Nephron (organoid): ENCODE data around the gene TMEM231.
"Not testable (repeated sequence)": the region's sequence is repeated elsewhere in the genome, so short reads cannot be mapped to it uniquely, and the experiment has no call there.

Source experiments
- H3K27ac Mint-ChIP-seq, 3 experiments: 2 replicates each; pipeline ENCODE4 v1.8.0; 2020; ENCODE audit warnings: mixed read lengths in 3 of 3, mild to moderate bottlenecking in 2 of 3, moderate library complexity in 1 of 3
- H3K27me3 Mint-ChIP-seq: 2 replicates; pipeline ENCODE4 v1.8.0; 2021; ENCODE audit warnings: low read depth, mild to moderate bottlenecking, moderate library complexity, mixed read lengths
- H3K36me3 Mint-ChIP-seq: 2 replicates; pipeline ENCODE4 v1.8.0; 2020; ENCODE audit warnings: low read depth, mixed read lengths
- H3K4me1 Mint-ChIP-seq: 2 replicates; pipeline ENCODE4 v1.8.0; 2020; ENCODE audit warnings: mixed read lengths
- H3K4me3 Mint-ChIP-seq, 3 experiments: 2 replicates each; pipeline ENCODE4 v1.8.0; 2020; ENCODE audit warnings: mild to moderate bottlenecking in 3 of 3, mixed read lengths in 3 of 3, moderate library complexity in 2 of 3
- H3K9me3 Mint-ChIP-seq: 2 replicates; pipeline ENCODE4 v1.8.0; 2020; ENCODE audit warnings: mixed read lengths
- TF ChIP-seq, protein P1 (sequence below), 3 experiments: fragments of 200-600 bp; sonication (generic); IDR thresholded peaks; one replicate each; pipeline ENCODE4 v1.5.0; 2021; ENCODE audit warnings: antibody characterized with exemption in 3 of 3; ENCODE audit not compliant: unreplicated experiment in 3 of 3

TMEM231 gene

DNA sequence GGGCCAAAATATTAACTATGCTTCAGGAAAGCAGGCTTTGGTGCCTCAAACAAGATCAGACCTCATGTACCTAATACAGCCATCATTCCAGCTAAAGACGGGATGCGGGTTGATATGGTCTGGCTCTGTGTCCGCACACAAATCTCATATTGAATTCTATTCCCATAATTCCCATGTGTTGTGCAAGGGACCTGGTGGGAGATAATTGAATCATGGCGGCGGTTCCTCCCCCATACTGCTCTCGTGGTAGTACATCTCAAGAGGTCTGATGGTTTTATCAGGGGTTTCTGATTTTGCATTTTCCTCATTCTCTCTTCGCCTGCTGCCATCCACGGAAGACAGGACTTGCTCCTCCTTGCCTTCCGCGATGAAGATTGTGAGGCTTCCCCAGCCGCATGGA, 41.8 kb downstream of the TMEM231 start:
- peaks cover 12% of the 10 kb centered on the region for H3K4me1 Mint-ChIP-seq
- no peaks in the 10 kb centered on the region for H3K36me3 Mint-ChIP-seq
- peak overlapping the region in 1 of 3 experiments; percentile 81 for H3K4me3 Mint-ChIP-seq
- no peaks in the 10 kb centered on the region for H3K9me3 Mint-ChIP-seq
- TF ChIP-seq, protein P1, sequence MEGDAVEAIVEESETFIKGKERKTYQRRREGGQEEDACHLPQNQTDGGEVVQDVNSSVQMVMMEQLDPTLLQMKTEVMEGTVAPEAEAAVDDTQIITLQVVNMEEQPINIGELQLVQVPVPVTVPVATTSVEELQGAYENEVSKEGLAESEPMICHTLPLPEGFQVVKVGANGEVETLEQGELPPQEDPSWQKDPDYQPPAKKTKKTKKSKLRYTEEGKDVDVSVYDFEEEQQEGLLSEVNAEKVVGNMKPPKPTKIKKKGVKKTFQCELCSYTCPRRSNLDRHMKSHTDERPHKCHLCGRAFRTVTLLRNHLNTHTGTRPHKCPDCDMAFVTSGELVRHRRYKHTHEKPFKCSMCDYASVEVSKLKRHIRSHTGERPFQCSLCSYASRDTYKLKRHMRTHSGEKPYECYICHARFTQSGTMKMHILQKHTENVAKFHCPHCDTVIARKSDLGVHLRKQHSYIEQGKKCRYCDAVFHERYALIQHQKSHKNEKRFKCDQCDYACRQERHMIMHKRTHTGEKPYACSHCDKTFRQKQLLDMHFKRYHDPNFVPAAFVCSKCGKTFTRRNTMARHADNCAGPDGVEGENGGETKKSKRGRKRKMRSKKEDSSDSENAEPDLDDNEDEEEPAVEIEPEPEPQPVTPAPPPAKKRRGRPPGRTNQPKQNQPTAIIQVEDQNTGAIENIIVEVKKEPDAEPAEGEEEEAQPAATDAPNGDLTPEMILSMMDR (IDR thresholded peaks at IDR 0.05; ENCODE audit: unreplicated experiment in 3 of 3), result no peak
- no peak overlapping the region for H3K27ac Mint-ChIP-seq
- H3K27me3 Mint-ChIP-seq, result peaks cover 8% of the 10 kb centered on the region

DNA sequence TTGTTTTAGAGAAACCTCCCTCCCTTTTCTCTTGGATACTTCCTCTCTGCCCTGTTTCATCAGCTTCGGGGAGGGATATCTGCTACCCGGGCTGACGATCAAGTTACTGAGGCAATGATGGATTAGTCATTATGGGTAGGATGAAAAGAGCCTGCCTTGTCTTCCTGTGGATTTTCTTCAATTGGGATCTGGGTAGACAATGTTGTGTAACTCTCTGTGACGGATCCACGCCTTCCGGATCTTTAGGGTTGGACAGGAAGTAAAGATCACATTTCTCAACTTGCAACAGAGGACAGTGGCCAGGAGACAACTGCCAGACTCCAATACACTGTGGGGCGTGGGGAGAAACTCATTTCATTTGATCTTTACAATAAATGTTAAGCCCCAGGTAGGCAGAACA, 49.5 kb downstream of the TMEM231 start:
- peaks cover 11% of the 10 kb centered on the region for H3K27me3 Mint-ChIP-seq
- H3K36me3 Mint-ChIP-seq, result no peaks in the 10 kb centered on the region
- H3K4me3 Mint-ChIP-seq, result no peak overlapping the region
- H3K4me1 Mint-ChIP-seq, result peaks cover 11% of the 10 kb centered on the region
- peak overlapping the region in 1 of 3 experiments; percentile 39 for H3K27ac Mint-ChIP-seq
- TF ChIP-seq, protein P1 (IDR thresholded peaks at IDR 0.05; ENCODE audit: unreplicated experiment in 3 of 3), result no peak
- no peaks in the 10 kb centered on the region for H3K9me3 Mint-ChIP-seq

DNA sequence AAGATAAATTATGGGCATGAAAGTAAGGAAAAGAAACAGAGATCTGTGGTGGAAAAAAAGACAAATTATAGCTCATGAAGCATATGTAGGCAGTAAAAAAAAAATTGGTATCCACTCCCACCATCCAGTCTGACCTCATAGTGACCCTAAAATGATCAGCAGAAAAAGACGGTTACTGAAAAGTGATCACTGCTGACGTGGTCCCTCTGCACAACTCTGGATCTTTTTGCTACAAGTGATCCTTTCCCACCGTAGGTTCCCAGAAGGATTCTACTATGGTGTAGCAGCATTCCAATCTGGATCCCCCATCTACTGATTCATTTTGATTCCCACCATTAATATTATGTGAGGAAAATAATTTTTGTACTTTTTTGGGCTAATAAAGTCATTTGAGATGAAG, 49.9 kb downstream of the TMEM231 start:
- Mint-ChIP-seq H3K27me3 (peaks cover 11% of the 10 kb centered on the region), H3K4me1 (peaks cover 12% of the 10 kb centered on the region)

DNA sequence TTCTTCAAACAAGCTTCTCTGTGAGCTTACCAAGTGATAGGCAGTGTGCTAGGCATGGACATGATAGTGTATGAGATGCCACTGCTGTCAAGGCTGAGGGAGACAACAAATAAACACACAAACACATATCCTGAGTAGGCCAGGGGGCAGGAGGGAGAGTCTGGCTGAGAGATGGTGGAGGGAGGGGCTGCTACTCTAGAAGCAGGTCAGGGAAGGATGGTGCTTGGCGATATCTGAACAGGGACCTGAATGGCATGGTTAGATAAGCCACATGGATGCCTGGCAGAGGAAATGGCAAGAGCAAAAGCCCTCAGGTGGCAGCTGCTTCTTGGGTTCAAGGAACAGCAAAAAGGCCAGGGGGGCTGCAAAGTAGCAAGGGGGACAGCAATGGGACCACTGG, 52.3 kb downstream of the TMEM231 start:
- TF ChIP-seq, protein P1 (IDR thresholded peaks at IDR 0.05; ENCODE audit: unreplicated experiment in 3 of 3), result no peak
- Mint-ChIP-seq H3K9me3 (no peaks in the 10 kb centered on the region), H3K4me1 (peaks cover 12% of the 10 kb centered on the region), H3K4me3 (no peak overlapping the region), H3K27me3 (peaks cover 10% of the 10 kb centered on the region), H3K27ac (no peak overlapping the region), H3K36me3 (no peaks in the 10 kb centered on the region)

More for the DNA sequence above, 49.9 kb downstream of the TMEM231 start:
- Mint-ChIP-seq H3K36me3 (no peaks in the 10 kb centered on the region), H3K4me3 (no peak overlapping the region), H3K27ac (no peak overlapping the region), H3K9me3 (no peaks in the 10 kb centered on the region)
- TF ChIP-seq, protein P1 (IDR thresholded peaks at IDR 0.05; ENCODE audit: unreplicated experiment in 3 of 3), result no peak

DNA sequence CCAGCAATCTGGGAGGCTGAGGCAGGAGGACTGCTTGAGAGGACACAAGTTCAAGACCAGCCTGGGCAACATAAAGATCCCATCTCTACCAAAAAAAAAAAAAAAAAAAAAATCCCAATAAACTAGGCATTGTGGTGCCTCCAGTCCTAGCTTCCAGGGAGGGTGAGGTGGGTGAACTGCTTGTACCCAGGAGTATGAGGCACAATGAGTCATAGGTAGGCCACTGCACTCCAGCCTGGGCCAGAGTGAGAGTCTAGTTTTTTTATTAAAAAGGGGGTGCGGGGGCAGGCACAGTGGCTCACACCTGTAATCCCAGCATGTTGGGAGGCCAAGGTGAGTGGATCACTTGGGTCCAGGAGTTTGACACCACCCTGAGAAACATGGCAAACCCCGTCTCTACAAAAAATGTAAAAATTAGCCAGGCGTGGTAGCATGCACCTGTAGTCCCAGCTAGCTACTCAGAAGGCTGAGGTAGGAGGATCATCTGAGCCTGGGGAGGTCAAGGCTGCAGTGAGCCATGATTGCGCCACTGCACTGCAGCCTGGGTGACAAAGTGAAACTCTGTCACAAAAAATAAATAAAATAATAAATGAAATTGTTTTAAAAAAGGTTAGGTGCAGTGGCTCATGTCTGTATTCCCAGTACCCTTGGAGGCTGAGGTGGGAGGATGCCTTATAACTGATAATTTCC, 53.0 kb downstream of the TMEM231 start:
- TF ChIP-seq, protein P1 (IDR thresholded peaks at IDR 0.05; ENCODE audit: unreplicated experiment in 3 of 3), result no peak
- Mint-ChIP-seq H3K9me3 (no peaks in the 10 kb centered on the region), H3K4me3 (no peak overlapping the region), H3K27me3 (peaks cover 5% of the 10 kb centered on the region), H3K27ac (no peak overlapping the region), H3K4me1 (peaks cover 12% of the 10 kb centered on the region), H3K36me3 (no peaks in the 10 kb centered on the region)

DNA sequence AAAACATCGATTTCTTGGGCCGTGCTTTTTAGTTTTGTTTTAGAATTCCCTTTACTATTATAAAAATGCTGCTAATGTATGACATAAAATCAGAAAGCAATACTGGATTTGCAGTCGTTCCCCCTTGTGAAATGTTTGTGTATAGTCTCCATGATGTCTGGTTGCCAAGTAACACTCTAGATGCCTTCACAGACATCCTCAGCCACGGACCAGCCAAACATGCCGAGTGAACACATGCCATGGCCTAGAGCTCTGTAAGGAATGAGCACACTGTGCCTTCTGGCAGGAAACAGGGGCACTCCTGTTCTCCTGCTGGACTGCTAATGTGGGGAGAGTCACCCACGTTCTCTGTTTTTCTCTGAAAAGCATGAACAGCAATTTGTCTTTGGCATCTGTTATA, 54.2 kb downstream of the TMEM231 start:
- not testable (repeated sequence) for H3K4me3 Mint-ChIP-seq, H3K36me3 Mint-ChIP-seq, H3K9me3 Mint-ChIP-seq
- H3K27me3 Mint-ChIP-seq, result peaks cover 11% of the 10 kb centered on the region
- peak overlapping the region in 1 of 3 experiments; percentile 29 for H3K27ac Mint-ChIP-seq
- peaks cover 22% of the 10 kb centered on the region for H3K4me1 Mint-ChIP-seq
